ENCODE results near the gene CCT3.

- no peak for TF ChIP-seq CTCF (conservative IDR thresholded peaks at IDR 0.05; ENCODE audit: low read length)
- no peak for TF ChIP-seq EZH2phosphoT487 (IDR thresholded peaks at IDR 0.05; ENCODE audit: borderline replicate concordance, low read depth, low read length)
Measured at GRCh38 chr1:156282479-156283222, 55.4 kb downstream of the CCT3 start, which contains the start of gene SMG5.
